ENCODE data around the gene RPAIN.
"Not testable (repeated sequence)": the region's sequence is repeated elsewhere in the genome, so short reads cannot be mapped to it uniquely, and the experiment has no call there.

Gene RPAIN

DNA sequence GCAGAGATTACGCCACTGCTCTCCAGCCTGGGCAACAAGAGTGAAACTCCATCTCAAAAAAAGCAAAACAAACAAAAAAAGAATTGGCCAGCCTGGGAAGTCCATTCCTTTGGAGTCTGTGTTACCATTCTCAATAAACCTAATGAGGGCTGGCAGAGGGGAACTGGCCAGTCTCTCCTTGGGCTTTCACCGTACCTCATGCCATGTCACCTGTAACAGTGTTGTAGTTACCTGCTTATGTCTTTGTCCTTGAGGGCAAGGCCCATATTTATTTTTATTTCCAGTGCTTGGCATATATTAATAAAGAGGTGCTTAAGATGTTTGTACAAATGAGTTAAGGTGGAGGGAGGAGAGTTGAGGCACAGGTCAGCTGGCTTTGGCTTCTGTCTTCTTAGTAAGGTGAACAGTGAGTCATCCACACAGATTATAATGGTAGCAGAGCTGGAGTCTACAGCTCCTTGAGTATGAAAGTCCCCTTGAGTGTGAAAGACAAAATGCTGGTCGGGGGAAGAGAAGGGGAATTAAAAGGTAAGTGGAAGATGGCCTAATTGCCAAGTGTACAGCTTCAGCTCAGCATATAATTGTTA, 10.5 kb downstream of the RPAIN start:
- no peak for DNase-seq (ENCODE audit: low read depth)

DNA sequence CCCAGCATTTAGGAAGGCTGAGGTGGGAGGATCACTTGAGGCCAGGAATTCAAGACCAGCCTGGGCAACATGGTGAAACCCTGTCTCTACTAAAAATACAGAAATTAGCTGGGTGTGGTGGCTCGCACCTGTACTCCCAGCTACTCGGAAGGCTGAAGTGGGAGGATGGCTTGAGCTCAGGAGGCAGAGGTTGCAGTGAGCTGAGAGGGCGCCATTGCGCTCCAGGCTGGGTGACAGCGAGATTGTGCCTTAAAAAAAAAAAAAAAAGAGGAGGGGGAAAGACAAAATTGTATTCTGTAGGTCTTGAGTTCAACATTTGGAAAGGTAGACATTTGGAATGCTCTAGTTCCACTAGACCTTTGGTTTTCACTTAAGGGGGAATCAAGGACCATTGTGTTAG, 11.3 kb downstream of the RPAIN start:
- not testable (repeated sequence) for DNase-seq (ENCODE audit: low read depth)

DNA sequence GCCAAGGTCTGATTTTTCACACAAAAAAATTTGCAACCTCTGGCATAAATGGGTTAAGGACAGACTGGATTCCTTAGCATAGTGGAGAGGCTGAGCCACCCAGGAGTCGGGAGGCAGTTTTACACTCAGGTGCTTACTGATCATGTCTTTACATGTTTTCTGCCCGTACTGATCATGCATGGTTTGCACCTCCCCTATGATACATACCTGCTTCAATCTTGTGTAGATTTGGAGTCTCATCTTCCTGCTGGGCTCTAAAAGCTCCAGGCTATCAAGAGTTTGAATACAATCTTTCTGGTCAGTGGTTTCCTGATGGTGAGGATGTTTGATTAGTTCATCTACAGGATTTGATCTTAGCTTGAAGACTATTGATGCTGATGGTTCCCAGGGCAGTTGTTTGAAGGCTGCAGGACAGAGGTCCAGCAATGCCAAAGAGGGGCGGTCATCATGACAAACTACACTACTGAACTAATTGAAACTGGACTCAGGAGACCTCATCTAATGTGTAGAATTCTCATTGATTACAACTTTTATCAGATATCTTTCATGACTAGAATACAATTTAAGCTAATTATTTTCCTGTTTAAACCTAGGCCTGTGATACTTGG, 12.1 kb downstream of the RPAIN start:
- no peak for DNase-seq (ENCODE audit: low read depth)

DNA sequence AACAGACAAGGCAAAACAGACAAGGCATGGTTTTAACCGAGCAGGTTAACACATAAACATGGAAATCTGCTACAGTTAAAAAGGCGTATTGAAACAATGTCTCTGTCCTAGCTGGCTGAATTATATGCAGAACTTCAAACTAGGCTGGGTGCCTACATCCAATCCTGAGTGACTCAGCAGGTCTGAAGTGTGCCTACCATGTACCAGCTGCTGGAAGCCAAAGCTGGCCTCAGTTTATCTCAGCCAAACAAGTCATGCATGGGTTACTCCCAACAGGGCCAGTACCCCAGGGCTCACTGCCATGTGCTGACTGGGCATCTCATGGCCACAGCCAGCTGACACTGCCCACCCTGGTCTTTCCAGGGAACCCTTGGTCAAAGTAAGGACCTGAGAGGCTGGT, 15.0 kb downstream of the RPAIN start:
- DNase-seq (ENCODE audit: low read depth): no peak

DNA sequence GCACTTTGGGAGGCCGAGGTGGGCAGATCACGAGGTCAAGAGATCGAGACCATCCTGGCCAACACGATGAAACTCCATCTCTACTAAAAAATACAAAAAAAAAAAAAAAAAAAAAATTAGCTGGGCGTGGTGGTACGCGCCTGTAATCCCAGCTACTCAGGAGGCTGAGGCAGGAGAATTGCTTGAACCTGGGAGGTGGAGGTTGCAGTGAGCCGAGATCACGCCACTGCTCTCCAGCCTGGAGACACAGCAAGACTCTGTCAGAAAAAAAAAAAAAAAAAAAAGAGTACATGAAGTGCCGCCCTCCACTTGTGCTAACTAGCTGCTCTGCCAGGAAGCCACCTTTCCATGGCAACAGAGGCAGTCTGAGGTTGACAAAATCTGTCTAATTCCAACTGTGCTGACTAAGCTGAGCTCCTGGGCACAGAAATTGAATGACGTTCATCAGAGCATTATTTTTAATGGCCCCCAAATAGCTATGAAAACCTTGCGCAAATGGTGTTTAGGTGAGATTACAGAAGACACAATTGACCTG, 15.9 kb downstream of the RPAIN start:
- DNase-seq (ENCODE audit: low read depth): not testable (repeated sequence)

DNA sequence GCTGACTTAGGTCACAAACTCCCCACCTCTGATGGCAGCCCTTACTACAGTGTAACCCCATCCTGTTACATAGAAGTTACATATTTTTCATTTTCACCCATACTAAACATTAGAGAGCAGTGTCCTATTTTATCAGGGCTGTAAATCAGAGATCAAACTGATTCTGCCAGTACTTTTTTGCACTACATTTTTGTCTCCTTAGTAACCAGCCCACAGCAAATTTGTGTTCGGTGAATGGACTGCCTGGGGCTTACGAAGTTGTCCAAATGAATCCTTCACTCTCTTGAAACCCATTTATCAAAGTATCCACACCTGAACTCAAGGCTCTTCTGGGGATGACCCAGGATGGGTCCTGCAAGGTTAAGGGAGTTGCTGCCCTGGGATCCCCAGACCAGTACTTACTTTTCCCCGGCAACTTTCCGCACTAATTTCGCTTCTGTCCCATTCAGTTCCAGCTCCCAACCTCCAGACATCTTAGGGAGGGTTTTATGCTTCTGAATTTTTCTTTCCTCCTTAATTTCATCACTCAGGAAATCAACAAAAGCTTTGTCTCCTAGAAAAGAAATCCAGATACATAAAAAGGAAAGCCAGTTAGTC, 17.8 kb downstream of the RPAIN start:
- DNase-seq (ENCODE audit: low read depth): peak; percentile 83

DNA sequence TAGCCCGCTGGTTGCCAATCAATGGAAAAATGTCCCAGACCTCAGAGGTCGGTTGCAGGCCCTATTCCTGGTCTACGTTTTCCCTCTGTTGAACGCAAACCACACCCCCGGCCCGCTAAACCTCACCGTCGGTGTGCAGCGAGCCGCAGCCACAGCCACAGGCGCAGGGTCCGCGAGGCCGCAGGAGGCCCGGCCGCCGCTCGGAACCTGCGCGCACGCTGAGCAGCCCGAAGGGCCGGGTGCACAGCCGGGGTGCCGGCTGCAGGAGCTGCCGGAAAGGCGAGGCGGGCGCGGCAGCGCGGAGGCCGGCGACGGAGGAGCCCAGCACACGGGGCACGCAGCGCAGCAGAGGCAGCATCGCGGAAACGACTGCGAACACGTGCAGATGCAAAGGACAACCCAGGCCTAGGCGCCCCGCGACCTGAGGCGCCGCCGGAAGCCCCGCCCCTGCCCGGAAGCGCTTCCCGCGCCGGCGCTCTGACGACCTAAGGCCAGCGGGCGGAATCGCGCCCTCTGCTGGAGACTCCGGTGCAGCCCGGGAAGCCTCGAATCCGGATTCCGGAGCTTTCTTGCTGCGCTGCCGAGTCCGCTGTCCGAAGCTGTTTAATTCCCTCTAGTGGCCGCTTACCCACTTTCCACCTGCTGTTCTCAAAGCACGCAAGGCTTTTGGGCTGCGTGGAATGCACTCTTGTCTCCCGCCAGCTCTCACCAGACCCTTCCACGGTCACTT, 18.9 kb downstream of the RPAIN start, which contains the start of gene C1QBP:
Gene C1QBP, minus strand, starts transcription at position 440 of the 730 bp plus-strand sequence. Its CDS starts 82 bp downstream, at position 358.
- peak; percentile 90 for DNase-seq (ENCODE audit: low read depth)

DNA sequence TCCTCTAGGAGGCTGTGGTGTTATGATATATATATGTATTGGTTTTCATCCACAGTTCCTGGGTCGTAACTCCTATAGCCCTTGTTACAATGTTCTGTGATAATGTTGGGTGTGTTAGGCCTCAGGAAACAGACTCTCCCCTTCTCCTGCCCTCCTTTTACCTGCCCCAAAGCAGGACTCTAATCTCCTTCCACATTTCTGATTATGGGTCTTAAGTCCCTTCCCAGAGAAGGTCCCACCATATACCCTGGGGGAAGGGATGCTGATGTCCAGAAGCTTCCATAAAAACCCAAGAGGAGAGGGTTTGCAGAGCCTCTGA, 19.4 kb downstream of the RPAIN start:
- no peak for DNase-seq (ENCODE audit: low read depth)

DNA sequence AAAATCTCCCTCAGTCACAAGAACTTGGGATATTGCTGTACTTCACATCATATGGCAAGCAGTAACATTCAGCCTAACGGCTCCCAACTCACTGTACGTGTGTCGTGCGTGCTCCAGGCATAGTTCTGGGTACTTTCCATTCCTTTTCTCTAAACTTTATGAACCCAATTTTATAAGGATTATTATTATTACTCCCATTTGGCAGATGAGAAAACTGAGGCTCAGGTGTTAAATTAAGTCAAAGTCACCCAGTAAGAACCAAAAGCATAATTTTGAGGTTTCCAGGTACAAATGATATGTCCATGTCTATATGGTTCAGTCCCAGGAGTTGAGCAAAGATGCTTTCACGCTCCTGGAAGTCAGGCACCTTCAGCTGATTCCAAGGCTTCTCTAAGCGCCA, 23.7 kb downstream of the RPAIN start:
- no peak for DNase-seq (ENCODE audit: low read depth)

DNA sequence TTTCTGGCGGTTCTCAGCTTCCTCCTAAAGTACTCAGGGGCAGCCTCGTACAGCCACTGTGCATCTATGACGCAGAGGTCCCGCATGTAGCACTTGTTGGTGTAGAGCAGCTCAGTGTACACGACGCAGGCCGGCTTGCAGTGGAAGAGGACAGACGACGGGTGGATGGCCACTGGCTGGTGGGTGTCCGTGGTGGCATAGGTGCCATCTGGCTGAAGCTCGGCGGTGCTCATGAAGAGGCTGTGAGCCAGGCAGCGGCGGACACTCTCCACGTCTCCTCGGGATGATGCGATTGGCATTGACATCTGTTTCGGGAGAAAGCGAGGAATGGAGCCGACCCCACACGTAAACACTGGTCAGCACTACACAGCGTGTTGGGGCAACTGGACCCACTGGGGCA, 24.2 kb downstream of the RPAIN start:
- no peak for DNase-seq (ENCODE audit: low read depth)

DNA sequence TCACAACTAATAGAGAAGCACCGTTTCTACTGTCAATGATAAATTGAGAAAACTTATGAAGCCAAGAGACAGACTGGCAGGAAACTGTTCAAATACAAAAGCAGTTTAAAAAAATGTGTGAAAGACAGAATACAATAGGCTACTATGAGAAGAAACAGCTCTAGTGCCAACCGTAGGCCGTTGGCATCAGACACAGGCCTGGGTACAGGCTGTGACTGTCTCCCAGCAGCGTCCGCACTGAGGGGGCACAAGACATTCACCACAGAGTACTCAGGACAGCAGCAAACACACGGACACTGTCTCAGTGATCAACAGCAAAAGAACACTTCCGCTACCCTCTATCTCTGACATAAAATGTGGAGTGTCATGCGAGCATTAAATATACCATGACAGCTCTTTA, 26.8 kb downstream of the RPAIN start:
- no peak for DNase-seq (ENCODE audit: low read depth)

DNA sequence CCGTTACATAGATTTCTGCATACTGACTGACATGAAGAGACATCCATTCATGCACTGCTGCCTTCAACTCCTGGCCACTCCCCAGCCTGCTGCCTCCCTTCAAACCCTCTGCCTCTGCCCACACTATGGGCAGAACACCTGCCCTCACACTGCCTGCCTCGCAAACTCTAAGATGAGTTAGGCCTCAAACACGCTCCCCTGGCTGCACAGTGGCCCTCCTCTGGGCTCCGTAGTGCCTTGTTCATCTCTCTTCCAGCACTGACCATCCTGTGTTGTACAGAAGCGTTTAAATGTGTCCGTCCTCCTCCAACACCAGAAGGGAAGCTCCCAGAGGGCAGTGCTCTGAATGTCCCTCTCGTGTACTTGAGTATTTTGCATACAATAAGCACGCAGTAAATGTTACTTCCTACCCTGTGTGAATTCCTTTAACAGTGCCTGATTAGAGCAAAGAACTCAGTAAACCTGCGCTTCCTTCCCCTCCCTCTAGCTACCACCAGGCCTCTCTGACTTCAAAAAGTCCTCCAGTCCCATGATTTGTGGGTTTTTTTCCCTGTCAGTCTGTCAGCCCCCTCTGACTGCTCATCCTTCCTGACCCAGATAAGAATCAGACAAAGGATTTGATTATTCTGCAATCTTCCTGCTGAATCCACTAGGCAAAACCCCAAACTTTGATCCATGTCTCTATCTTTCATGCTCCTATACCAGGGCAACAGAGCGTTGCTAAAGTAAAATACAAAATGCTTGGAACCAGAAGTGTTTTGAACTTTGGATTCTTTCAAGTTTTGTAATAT, 44.9 kb downstream of the RPAIN start:
- DNase-seq (ENCODE audit: low read depth): no peak

DNA sequence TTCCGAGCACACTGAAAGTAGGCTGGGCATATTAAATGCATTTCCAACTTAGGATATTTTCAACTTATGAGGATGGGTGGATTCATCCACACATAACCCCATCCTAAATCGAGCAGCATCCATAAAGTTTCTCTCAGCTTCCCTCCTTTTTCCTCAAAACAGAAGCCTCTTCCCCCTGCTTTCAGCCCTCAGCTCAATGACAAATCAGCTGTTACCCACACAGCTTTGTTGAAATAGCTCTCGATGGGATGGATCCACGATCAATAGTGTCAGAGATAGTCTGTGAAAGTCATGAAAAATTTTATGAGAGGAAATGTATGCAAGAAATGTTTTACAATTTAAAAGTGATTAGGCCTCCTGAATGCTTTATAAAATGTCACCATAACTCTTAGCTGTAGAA, 46.3 kb downstream of the RPAIN start:
- DNase-seq (ENCODE audit: low read depth): no peak

DNA sequence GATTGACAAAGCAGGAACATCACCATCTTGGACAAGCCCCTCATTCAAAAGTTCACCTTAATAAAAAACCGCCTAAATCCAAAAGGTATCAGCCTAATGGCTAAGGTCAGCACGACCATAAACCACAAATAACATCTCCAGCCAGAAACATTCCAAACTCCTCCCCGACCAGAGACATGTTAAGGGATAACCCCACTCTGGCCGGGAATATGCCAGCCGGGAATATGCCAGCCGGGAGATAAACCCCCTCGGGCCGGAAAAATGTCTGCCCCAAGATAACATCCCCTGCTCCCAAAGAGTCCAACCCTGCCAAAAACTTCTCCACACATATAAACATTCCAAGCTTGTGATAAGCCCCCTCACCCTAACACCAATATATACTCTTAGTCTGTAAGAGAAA, 47.4 kb downstream of the RPAIN start:
- DNase-seq (ENCODE audit: low read depth): peak; percentile 22

DNA sequence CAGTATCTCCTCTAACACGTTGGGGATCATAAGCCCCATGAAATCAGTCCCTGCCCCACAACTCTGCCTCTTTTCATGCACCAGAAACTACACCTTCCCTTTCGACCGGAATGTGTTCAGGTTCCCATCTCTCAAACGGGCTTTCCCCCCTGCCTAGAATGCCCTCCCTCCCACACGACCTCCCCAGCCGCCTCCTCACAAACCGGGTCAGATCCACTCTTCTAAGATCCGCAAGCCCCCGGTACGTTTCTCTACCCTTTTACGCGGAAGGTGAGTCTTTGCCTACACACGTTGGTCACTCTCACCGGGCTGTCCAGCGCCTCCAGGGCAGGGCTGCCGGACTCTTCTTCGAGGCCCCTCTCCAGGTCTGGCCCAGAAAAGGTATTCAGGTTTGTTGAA, 48.1 kb downstream of the RPAIN start:
- no peak for DNase-seq (ENCODE audit: low read depth)

DNA sequence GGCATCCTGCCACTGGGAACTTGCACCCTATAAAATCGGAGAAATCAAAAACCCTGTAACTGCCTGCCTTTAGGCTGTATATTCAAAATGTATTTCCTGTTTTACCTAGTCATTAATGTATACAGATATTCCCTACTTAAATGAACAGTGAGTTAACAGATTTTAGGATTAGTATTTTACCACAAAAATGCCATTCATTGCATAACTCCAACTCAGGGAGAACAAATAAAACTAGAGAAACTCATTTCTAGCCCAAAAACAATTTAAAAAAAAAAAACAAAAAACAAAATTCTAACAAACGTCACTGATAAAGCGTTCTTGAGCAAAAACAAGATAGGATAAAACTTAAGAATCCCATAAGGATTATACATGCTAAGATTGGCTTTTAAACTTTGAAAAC, 52.5 kb downstream of the RPAIN start:
- peak; percentile 2 for DNase-seq (ENCODE audit: low read depth)

DNA sequence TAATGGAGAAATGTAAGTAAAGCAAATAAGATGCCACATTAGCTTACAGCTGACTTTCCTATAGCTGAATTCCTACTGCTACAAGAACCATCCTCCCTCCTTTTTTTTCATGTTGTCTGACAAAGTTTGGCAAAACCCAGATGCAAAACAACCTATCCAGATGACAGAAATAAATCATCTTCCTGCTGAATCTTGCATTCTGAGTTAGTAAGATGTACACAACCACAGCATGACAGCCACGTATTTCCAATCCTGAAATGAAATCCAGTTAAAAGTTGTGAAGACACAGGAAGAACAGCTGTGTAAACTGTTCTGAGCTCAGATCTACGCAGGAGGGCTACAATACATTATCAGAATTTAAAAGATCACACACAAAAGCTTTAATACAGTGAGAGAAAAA, 53.9 kb downstream of the RPAIN start:
- no peak for DNase-seq (ENCODE audit: low read depth)

DNA sequence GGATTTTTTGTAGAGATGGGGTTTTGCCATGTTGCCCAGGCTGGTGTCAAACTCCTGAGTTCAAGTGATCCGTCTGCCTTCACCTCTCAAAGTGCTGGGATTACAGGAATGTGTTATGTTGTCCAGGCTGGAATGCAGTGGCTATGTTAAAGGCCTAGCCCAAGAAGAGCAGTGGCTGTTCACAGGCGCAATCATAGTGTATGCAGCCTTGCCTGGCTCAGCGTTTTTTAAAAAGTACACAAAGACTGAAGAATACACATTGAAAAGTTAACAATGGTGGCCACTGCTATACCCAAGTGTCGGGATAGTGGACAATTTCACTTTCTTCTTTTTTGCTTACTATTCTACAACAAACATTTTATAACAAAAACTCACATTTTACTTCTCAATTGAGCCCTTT, 59.0 kb downstream of the RPAIN start:
- no peak for DNase-seq (ENCODE audit: low read depth)

DNA sequence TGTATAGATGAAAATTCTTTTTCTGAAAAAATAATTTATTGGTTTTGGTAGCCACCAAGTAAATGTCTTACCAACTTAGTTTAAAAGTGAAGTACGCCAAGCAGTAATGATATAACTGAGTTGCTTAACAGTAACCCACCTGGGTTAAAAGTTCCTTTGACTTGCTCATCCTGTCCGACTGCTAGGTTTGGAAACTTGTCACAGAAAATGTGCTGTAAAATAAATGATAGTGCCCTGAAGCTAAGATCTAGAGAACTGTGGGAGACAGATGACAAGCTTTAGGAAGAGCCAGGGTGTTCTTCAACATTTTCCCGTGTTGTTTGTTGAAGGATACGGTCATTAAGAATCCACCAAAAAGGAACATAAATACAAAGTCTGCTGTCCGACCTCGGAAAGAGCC, 61.0 kb downstream of the RPAIN start:
- no peak for DNase-seq (ENCODE audit: low read depth)

DNA sequence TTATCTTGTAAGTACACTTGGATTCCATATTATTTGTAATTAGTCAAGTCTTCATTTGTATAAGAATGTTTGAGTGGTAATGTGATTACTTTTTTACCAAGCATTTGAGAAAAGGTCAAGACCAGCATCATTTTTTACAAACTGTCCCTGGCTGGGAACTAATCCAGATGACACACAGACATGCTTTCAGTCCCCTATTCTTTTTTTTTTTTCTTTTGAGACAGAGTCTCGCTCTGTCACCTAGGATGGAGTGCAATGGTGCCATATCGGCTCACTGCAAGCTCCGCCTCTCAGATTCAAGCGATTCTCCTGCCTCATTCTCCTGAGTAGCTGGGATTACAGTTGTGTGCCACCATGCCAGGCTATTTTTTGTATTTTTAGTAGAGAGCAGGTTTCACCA, 61.5 kb downstream of the RPAIN start:
- no peak for DNase-seq (ENCODE audit: low read depth)
